GM13977 (cell line): Measurements from ENCODE around the gene CARD14.

Source experiments
- DNase-seq: peaks from one replicate; pipeline ENCODE4 v3.0.0; 2012; ENCODE audit warnings: low spot score
- in situ Hi-C: fragments of 300-500 bp; cut with MboI; formaldehyde crosslinking; loops from one replicate; pipeline ENCODE4 v1.12.0; 2022; ENCODE audit warnings: low sequenced_read_pairs, low pct_unique_long_range_greater_than_20kb, mixed read lengths, inconsistent platforms; ENCODE audit not compliant: unreplicated experiment
- TF ChIP-seq, protein P1 (sequence below): IDR thresholded peaks from 2 replicates; pipeline ENCODE4 v1.5.1; 2012; ENCODE audit warnings: mild to moderate bottlenecking, control low read depth; ENCODE audit not compliant: insufficient read depth; ENCODE audit errors: extremely low read depth, missing control alignments

CARD14 gene

DNA sequence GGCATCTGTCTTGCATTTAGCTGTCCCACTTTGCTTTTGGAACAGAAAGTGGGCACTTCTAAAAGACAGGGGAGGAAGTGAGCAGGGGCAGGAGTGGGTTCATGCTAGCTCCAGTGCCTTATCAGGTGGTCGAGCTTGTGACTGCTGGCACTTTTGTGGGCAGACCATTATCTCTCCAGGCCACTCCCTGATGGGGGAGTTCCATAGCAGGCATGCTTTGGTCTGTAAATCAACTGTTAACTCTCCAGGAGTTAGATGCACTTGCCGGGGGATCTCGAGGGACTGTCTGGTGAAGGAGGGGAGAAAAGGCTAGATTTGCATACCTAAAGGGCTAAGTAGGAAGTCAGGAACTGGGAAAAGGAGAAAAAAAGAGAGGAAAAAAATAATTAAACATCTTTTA lies 9.3 kb upstream of the CARD14 start:
- in situ Hi-C loops = no loop called here
- TF ChIP-seq, protein P1, sequence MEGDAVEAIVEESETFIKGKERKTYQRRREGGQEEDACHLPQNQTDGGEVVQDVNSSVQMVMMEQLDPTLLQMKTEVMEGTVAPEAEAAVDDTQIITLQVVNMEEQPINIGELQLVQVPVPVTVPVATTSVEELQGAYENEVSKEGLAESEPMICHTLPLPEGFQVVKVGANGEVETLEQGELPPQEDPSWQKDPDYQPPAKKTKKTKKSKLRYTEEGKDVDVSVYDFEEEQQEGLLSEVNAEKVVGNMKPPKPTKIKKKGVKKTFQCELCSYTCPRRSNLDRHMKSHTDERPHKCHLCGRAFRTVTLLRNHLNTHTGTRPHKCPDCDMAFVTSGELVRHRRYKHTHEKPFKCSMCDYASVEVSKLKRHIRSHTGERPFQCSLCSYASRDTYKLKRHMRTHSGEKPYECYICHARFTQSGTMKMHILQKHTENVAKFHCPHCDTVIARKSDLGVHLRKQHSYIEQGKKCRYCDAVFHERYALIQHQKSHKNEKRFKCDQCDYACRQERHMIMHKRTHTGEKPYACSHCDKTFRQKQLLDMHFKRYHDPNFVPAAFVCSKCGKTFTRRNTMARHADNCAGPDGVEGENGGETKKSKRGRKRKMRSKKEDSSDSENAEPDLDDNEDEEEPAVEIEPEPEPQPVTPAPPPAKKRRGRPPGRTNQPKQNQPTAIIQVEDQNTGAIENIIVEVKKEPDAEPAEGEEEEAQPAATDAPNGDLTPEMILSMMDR = no peak
- no peak for DNase-seq

DNA sequence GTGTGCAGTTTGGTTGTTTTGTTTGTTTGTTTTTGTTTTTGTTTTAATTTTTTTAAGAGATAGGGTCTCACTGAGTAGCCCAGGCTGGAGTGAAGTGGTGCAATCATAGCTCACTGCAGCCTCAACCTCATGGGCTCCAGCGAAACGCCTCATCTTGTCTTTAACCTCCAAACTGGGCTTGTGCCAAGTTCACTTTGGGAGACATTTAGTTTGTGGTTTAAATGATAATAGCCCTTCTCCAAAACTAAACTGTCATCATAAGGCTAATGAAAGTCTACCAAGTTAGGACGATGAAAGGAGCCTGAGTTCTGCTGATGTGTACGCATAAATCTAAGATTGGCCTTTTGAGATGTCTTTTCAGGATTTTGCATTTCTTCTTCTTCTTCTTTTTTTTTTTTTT lies 6.5 kb upstream of the CARD14 start:
- no peak for DNase-seq
- in situ Hi-C loops = no loop called here
- TF ChIP-seq, protein P1 = no peak

DNA sequence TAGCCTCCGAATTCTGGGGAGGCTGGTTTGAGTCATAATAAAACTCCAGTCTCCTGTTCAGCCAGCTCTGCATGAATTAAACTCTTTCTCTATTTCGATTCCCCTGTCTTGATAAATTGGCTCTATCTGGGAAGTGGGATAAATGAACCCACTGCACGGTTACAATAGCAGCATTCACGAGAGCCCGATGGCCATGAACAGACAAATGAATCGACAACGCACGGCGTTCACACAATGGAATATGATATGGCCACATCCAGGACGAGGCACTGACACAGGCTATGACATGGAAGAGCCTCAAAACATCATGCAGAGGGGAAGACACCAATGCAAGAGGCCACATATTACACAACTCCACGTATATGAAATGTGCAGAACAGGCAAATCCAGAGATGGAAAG lies 5.6 kb upstream of the CARD14 start:
- in situ Hi-C loops = no loop called here
- TF ChIP-seq, protein P1 = no peak
- DNase-seq = no peak

DNA sequence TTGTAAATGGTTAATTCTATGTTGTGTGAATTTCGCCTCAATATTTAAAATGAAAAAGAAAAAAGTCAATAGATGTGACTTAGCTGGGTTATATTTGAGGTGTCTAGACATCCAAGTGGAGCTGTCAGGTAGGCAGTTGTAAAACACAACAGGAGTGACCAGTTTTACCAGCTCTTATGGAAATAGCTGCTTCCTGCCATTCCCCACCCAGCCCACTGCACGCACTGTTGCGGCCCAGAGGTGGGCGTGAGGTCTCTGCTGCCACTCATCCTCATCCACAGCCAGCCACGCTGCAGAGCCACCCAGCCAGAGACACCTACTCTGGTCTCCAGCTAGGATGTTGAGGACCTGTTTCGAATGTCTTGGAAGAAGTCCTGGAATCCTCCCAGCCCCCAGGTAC lies 3.4 kb upstream of the CARD14 start:
- DNase-seq = no peak
- TF ChIP-seq, protein P1 = no peak
- in situ Hi-C loops = no loop called here

DNA sequence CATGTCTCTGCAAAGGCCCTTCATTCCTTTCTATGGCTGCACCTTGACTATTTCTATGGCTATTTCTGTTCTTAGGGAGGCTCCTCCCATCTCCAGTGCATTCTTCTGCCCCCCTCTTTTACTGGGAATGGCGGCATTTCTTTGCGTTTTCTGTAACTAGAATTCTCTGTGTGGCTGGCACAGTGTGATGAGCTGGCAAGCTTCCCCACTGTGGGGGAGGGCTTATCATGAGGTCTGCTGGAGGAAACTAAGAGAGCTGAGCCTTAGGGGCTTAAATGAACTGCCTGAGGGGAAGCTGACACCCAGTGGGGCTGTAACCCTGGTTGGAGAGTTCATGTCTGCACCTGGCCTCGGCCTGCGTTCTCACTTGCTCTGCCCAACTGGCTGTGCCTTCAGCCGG lies 1.5 kb upstream of the CARD14 start:
- in situ Hi-C loops = no loop called here
- TF ChIP-seq, protein P1 = no peak
- no peak for DNase-seq

DNA sequence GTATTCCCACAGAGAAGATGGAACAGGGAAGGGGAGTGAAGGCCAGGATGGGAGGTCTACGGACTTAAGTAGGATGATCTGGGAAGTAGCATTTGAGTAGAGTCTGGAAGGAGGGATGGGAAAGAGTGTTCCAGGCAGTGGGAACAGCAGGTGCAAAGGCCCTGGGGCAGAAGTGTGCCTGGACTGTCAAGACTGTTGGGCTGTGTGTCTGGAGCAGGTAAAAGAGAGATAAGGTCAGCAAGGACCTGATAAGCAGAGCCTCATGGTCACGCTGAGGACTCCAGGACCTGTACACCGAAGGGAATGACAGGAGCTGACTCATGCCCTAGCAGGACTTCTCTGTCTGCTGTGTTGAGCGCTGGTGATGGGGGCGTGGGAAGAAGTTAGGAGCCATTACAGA lies 723 bp upstream of the CARD14 start:
- TF ChIP-seq, protein P1 = no peak
- DNase-seq = no peak
- in situ Hi-C loops = no loop called here

DNA sequence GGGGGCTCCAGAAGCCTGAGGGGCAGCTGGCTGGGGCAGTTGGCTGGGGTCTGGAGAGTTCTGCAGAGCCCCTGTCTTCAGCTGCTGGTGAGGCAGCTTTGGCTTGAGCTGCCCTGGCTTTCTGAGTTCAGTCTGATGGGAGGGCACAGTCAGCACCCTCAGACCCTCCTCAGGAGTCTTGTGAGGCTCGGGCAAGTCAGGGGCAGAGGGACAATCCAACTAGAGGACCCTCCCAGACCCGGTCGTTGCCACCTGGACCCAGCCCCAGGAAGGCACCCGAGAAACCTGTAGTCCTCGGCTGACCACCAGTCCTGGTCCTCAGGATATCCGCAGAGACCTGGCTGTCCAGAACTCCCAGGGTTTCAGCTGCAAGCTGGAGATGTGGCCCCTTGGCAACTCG lies 1.9 kb downstream of the CARD14 start:
- TF ChIP-seq, protein P1 = no peak
- in situ Hi-C loops = no loop called here
- DNase-seq = no peak
